Measurements from ENCODE around the gene GUK1. TPM values are rescaled to one million over a fixed set of nuclear protein-coding genes. Genes with fewer than 3 reads are reported as not detected.

Gene GUK1
- total RNA-seq, 4 donors from 2014 or later = 359 to 470 (median 422) TPM

- intact Hi-C loops (cut with DNase I; ENCODE audit: low total_unique reads) = no loop called here
- no peak overlapping the region for H3K4me3 ChIP-seq (ENCODE audit: low read depth, poor library complexity, severe bottlenecking)
- WGBS, 2 donors = 79 to 82% methylated on average over 12 to 16 of the region's 16 CpGs
These were observed 15.8 kb downstream of the GUK1 start for GRCh38 chr1:228155596-228156514.

GRCh38 chr1:228156515-228156881 is 16.4 kb downstream of the GUK1 start:
- WGBS, 2 donors = 53 to 60% methylated on average over 3 to 8 of the region's 9 CpGs
- no peak for DNase-seq (ENCODE audit: low spot score in 2 of 2)
- no peak for TF ChIP-seq POLR2A (IDR thresholded peaks at IDR 0.05)
- TF ChIP-seq, protein P1, sequence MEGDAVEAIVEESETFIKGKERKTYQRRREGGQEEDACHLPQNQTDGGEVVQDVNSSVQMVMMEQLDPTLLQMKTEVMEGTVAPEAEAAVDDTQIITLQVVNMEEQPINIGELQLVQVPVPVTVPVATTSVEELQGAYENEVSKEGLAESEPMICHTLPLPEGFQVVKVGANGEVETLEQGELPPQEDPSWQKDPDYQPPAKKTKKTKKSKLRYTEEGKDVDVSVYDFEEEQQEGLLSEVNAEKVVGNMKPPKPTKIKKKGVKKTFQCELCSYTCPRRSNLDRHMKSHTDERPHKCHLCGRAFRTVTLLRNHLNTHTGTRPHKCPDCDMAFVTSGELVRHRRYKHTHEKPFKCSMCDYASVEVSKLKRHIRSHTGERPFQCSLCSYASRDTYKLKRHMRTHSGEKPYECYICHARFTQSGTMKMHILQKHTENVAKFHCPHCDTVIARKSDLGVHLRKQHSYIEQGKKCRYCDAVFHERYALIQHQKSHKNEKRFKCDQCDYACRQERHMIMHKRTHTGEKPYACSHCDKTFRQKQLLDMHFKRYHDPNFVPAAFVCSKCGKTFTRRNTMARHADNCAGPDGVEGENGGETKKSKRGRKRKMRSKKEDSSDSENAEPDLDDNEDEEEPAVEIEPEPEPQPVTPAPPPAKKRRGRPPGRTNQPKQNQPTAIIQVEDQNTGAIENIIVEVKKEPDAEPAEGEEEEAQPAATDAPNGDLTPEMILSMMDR (IDR thresholded peaks at IDR 0.05) = no peak
- no peak overlapping the region for H3K4me3 ChIP-seq (ENCODE audit: low read depth, poor library complexity, severe bottlenecking)
- intact Hi-C loops (cut with DNase I; ENCODE audit: low total_unique reads) = no loop called here

More at GRCh38 chr1:228155596-228156514, 15.8 kb downstream of the GUK1 start:
- TF ChIP-seq, protein P1 (IDR thresholded peaks at IDR 0.05) = no peak
- no peak for TF ChIP-seq POLR2A (IDR thresholded peaks at IDR 0.05)
- DNase-seq (ENCODE audit: low spot score in 2 of 2) = no peak

DNA sequence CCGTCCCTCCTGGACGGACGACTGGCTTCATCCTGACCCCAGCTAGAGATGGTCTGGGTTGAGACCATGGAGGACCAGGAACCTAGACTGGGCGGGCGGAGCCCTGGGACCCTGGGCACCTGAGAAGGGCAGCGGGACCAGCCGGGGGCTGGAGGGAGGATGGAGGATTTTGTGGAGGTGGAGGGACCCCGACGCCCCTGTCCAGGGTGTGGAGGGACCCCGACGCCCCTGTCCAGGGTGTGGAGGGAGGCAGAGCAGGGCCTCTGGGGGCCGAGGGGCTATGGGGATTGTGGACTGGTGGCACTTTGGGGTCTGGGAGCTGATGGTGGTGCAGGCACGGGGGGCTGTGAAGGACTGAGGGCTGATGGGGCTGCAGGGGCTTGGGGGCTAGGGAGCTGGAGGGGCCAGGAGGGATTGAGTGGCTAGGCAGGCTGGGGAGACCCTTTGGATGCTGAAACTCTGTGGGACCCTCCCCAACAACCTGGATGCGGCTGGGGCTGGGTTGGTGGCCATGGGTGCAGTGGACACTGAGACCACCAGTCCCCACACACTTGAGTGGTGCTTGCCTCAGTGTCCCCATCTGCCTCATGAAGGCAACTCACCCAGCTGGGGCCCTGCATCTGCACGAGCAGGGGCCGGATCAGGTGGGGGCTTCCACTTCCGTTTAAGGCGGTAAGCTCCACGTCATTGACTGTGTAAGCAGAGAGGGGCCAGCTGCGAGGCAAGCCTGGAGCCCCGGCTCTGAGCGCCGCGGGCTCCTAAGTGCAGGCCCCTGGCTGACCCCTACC is 17.1 kb downstream of the GUK1 start:
- H3K4me3 ChIP-seq (ENCODE audit: low read depth, poor library complexity, severe bottlenecking) = no peak overlapping the region
- DNase-seq (ENCODE audit: low spot score in 2 of 2) = no peak
- 75 to 83% methylated on average over 17 to 24 of the region's 24 CpGs for WGBS, 2 donors
- TF ChIP-seq, protein P1 (IDR thresholded peaks at IDR 0.05) = no peak
- no peak for TF ChIP-seq POLR2A (IDR thresholded peaks at IDR 0.05)
- intact Hi-C loops (cut with DNase I; ENCODE audit: low total_unique reads) = no loop called here

- TF ChIP-seq POLR2A (IDR thresholded peaks at IDR 0.05) = no peak
- TF ChIP-seq, protein P1 (IDR thresholded peaks at IDR 0.05) = no peak
- WGBS, 2 donors = 79 to 84% methylated on average over 34 to 43 of the region's 43 CpGs
- intact Hi-C loops (cut with DNase I; ENCODE audit: low total_unique reads) = no loop called here
- H3K4me3 ChIP-seq (ENCODE audit: low read depth, poor library complexity, severe bottlenecking) = no peak overlapping the region
- no peak for DNase-seq (ENCODE audit: low spot score in 2 of 2)
These were observed 17.6 kb downstream of the GUK1 start for GRCh38 chr1:228157729-228158126.

GRCh38 chr1:228158151-228159007 is 18.3 kb downstream of the GUK1 start:
- H3K4me3 ChIP-seq (ENCODE audit: low read depth, poor library complexity, severe bottlenecking) = no peak overlapping the region
- intact Hi-C loops (cut with DNase I; ENCODE audit: low total_unique reads) = no loop called here
- DNase-seq (ENCODE audit: low spot score in 2 of 2) = no peak
- WGBS, 2 donors = 61 to 77% methylated on average over 46 to 51 of the region's 98 CpGs
- no peak for TF ChIP-seq POLR2A (IDR thresholded peaks at IDR 0.05)
- TF ChIP-seq, protein P1 (IDR thresholded peaks at IDR 0.05) = no peak

All from lower leg skin (tissue), 4 donors.